Kidney (tissue), 14 donors: ENCODE data around the gene FAM174A. TPM values are rescaled to one million over a fixed set of nuclear protein-coding genes. Genes with fewer than 3 reads are reported as not detected.
"Not testable (repeated sequence)": the region's sequence is repeated elsewhere in the genome, so short reads cannot be mapped to it uniquely, and the experiment has no call there.

Experiments
- DNase-seq, 5 donors: peaks; one replicate each; pipeline ENCODE4 v3.0.0-alpha.2; 2013 to 2020
- FAIRE-seq: peaks from 2 replicates; lab custom pipeline; 2012; peaks lifted over from hg19 to GRCh38; lab: Jason Lieb, UNC
- H3K27ac ChIP-seq, 2 donors: one replicate each; pipeline ENCODE4 v1.7.0; 2013; ENCODE audit warnings: low read depth in 2 of 2, low read length in 2 of 2, inconsistent platforms in 1 of 2
- H3K27me3 ChIP-seq: one replicate; pipeline ENCODE4 v1.7.1; 2013; ENCODE audit warnings: low read length, inconsistent platforms; ENCODE audit not compliant: control insufficient read depth, insufficient read depth
- H3K36me3 ChIP-seq, 3 donors: one replicate each; pipeline versions ENCODE4 v1.7.0 to v1.7.1; 2013; ENCODE audit warnings: low read length in 3 of 3, control low read depth in 1 of 3, inconsistent platforms in 1 of 3; ENCODE audit not compliant: insufficient read depth in 3 of 3, control insufficient read depth in 2 of 3
- H3K4me1 ChIP-seq, 3 donors: one replicate each; pipeline versions ENCODE4 v1.7.0 to v1.7.1; 2013; ENCODE audit warnings: low read length in 3 of 3, inconsistent platforms in 1 of 3, low read depth in 1 of 3; ENCODE audit not compliant: control insufficient read depth in 2 of 3, insufficient read depth in 2 of 3
- H3K4me3 ChIP-seq, 3 donors: one replicate each; pipeline versions ENCODE4 v1.7.0 to v1.8.1; 2013; ENCODE audit warnings: low read length in 3 of 3, control low read depth in 1 of 3, inconsistent platforms in 1 of 3
- H3K9ac ChIP-seq, 3 donors: one replicate each; pipeline versions ENCODE4 v1.7.0 to v1.7.1; 2013; ENCODE audit warnings: low read length in 3 of 3, control low read depth in 1 of 3, inconsistent platforms in 1 of 3
- H3K9me3 ChIP-seq, 3 donors: one replicate each; pipeline versions ENCODE4 v1.7.0 to v1.7.1; 2013; ENCODE audit warnings: low read length in 3 of 3, control low read depth in 1 of 3, inconsistent platforms in 1 of 3; ENCODE audit not compliant: control insufficient read depth in 2 of 3, insufficient read depth in 1 of 3
- CTCF ChIP-seq: IDR thresholded peaks from 3 replicates; pipeline ENCODE4 v1.5.1; 2012; ENCODE audit warnings: mild to moderate bottlenecking, moderate library complexity, borderline replicate concordance; ENCODE audit not compliant: insufficient read depth; ENCODE audit errors: extremely low read depth
- intact Hi-C: fragments of 100-400 bp; cut with DNase I; formaldehyde crosslinking; loops from one replicate; pipeline ENCODE4 v1.11.1; 2022
- polyA plus RNA-seq: library from polyadenylated mRNA; stranded (reverse); fragments of 350-450 nt; fragmentation: Illumina TruSeq; extraction: RNeasy Lipid Tissue Mini Kit (QIAGEN cat#74804); gene quantifications from one replicate; pipeline ENCODE4 v1.2.3, GENCODE V29; 2014; ENCODE audit warnings: low read depth, low replicate concordance; ENCODE audit not compliant: insufficient read depth
- total RNA-seq: library from RNA; stranded (reverse); fragmentation: NEBNext Ultra II Directional; extraction: Animal tissue kit (Norgen Biotek cat#: 25700); gene quantifications from one replicate; pipeline ENCODE4 v1.2.1, GENCODE V29; 2021
- donor health status: control.
- donor health status: control.
- donor health status: control.
- donor health status: control.
- donor health status: control.
- donor health status: DM: yes; HTN: yes; CAD: no.
- donor health status: Normal renal cell carcinoma (clear cell type).

FAM174A gene
- total and polyA plus RNA-seq, 2 donors from 2014 or later, result 21.1 to 29.5 TPM

GRCh38 chr5:100595812-100596173 lies 60.6 kb downstream of the FAM174A start:
- Histone ChIP-seq H3K4me1 (no peaks in the 10 kb centered on the region), H3K27me3 (no peaks in the 10 kb centered on the region), H3K9me3 (no peaks in the 10 kb centered on the region), H3K9ac (no peak overlapping the region), H3K36me3 (no peaks in the 10 kb centered on the region), H3K4me3 (no peak overlapping the region), H3K27ac (no peak overlapping the region)
- no peak for TF ChIP-seq CTCF
- FAIRE-seq (no peak), DNase-seq (no peak)
- intact Hi-C loops, result no loop called here

GRCh38 chr5:100598446-100598845 lies 63.3 kb downstream of the FAM174A start:
- TF ChIP-seq CTCF, result no peak
- intact Hi-C loops, result no loop called here
- no peak for FAIRE-seq
- H3K4me3 ChIP-seq, result no peak overlapping the region
- H3K9ac ChIP-seq, result no peak overlapping the region
- no peaks in the 10 kb centered on the region for H3K36me3 ChIP-seq
- no peaks in the 10 kb centered on the region for H3K9me3 ChIP-seq
- no peaks in the 10 kb centered on the region for H3K4me1 ChIP-seq
- no peaks in the 10 kb centered on the region for H3K27me3 ChIP-seq
- DNase-seq, result no peak
- no peak overlapping the region for H3K27ac ChIP-seq

GRCh38 chr5:100600298-100600994 lies 65.3 kb downstream of the FAM174A start:
- TF ChIP-seq CTCF, result no peak
- H3K9ac ChIP-seq, result no peak overlapping the region
- H3K36me3 ChIP-seq, result no peaks in the 10 kb centered on the region
- no peaks in the 10 kb centered on the region for H3K27me3 ChIP-seq
- H3K9me3 ChIP-seq, result no peaks in the 10 kb centered on the region
- intact Hi-C loops, result no loop called here
- H3K27ac ChIP-seq, result no peak overlapping the region
- H3K4me3 ChIP-seq, result no peak overlapping the region
- no peaks in the 10 kb centered on the region for H3K4me1 ChIP-seq
- DNase-seq (no peak), FAIRE-seq (no peak)

GRCh38 chr5:100603141-100603540 lies 68.0 kb downstream of the FAM174A start:
- Histone ChIP-seq H3K9ac (no peak overlapping the region), H3K4me1 (no peaks in the 10 kb centered on the region), H3K27ac (no peak overlapping the region), H3K36me3 (no peaks in the 10 kb centered on the region), H3K9me3 (no peaks in the 10 kb centered on the region), H3K4me3 (no peak overlapping the region), H3K27me3 (no peaks in the 10 kb centered on the region)
- TF ChIP-seq CTCF, result no peak
- no peak for DNase-seq
- intact Hi-C loops, result no loop called here
- FAIRE-seq, result no peak

- DNase-seq, H3K9ac ChIP-seq, H3K36me3 ChIP-seq, H3K4me1 ChIP-seq, intact Hi-C loops, H3K4me3 ChIP-seq, H3K27me3 ChIP-seq, FAIRE-seq, H3K9me3 ChIP-seq, H3K27ac ChIP-seq: not testable (repeated sequence)
Measured at GRCh38 chr5:100604021-100604420, 68.8 kb downstream of the FAM174A start.
